Caco-2 (cell line): ENCODE results near the gene RRP9. TPM values are rescaled to one million over a fixed set of nuclear protein-coding genes. Genes with fewer than 3 reads are reported as not detected.

Experiments used
- BruUV-seq: library from RNA; stranded (reverse); fragments of 400-500 nt; replicated peaks from 2 replicates; lab custom pipeline; 2021; lab: Mats Ljungman, UMichigan
- CTCF ChIA-PET: fragments of 300-600 bp; sonication (Branson Sonifier 250); formaldehyde crosslinking; loops from one replicate; lab custom pipeline; 2022; ENCODE audit warnings: antibody characterized with exemption; lab: Charles Lee
- POLR2A ChIA-PET: fragments of 300-600 bp; sonication (Branson Sonifier 250); formaldehyde crosslinking; loops from one replicate; lab custom pipeline; 2022; ENCODE audit warnings: antibody characterized with exemption; lab: Charles Lee
- DNase-seq, 2 experiments: peaks; one replicate each; pipeline versions ENCODE4 v3.0.0 to v3.0.0-alpha.2; 2020 to 2022
- H3K27me3 ChIP-seq: replicated peaks from 2 replicates; pipeline ENCODE4 v1.6.0; 2011; ENCODE audit warnings: low read length; ENCODE audit not compliant: control insufficient read depth, insufficient read depth
- H3K36me3 ChIP-seq: 2 replicates; pipeline ENCODE4 v1.5.1; 2011; ENCODE audit warnings: low read length; ENCODE audit not compliant: control insufficient read depth, insufficient read depth
- H3K4me1 ChIP-seq: fragments of 250-450 bp; sonication (Bioruptor Pico); 2 replicates; pipeline ENCODE4 v1.5.1; 2020; ENCODE audit warnings: mild to moderate bottlenecking
- H3K4me3 ChIP-seq: 2 replicates; pipeline ENCODE4 v1.5.1; 2011; ENCODE audit warnings: low read depth, mild to moderate bottlenecking, control low read depth, low read length
- H3K9me3 ChIP-seq: fragments of 250-450 bp; sonication (Bioruptor Pico); 2 replicates; pipeline ENCODE4 v1.5.1; 2020; ENCODE audit warnings: mild to moderate bottlenecking, moderate library complexity
- H3K27ac Mint-ChIP-seq: one replicate; pipeline ENCODE4 v1.8.0; 2022; ENCODE audit warnings: mixed read lengths; ENCODE audit not compliant: unreplicated experiment
- H3K27me3 Mint-ChIP-seq: one replicate; pipeline ENCODE4 v1.8.0; 2022; ENCODE audit warnings: mixed read lengths; ENCODE audit not compliant: insufficient read depth, unreplicated experiment
- H3K36me3 Mint-ChIP-seq: one replicate; pipeline ENCODE4 v1.8.0; 2022; ENCODE audit warnings: mild to moderate bottlenecking, mixed read lengths; ENCODE audit not compliant: insufficient read depth, unreplicated experiment
- H3K4me1 Mint-ChIP-seq: one replicate; pipeline ENCODE4 v1.8.0; 2022; ENCODE audit warnings: low read depth, mixed read lengths; ENCODE audit not compliant: unreplicated experiment
- H3K4me3 Mint-ChIP-seq: one replicate; pipeline ENCODE4 v1.8.0; 2022; ENCODE audit warnings: mild to moderate bottlenecking, moderate library complexity, mixed read lengths; ENCODE audit not compliant: unreplicated experiment
- H3K9me3 Mint-ChIP-seq: one replicate; pipeline ENCODE4 v1.8.0; 2022; ENCODE audit warnings: mixed read lengths; ENCODE audit not compliant: unreplicated experiment
- intact Hi-C: fragments of 100-400 bp; cut with micrococcal nuclease; formaldehyde crosslinking; loops from one replicate; pipeline ENCODE4 v1.10.0; 2022; ENCODE audit not compliant: unreplicated experiment
- total RNA-seq: library from RNA; stranded (reverse); gene quantifications from 2 replicates; pipeline ENCODE4 v1.2.3, GENCODE V29; 2022
- TF ChIP-seq, protein P1 (sequence below), 2 experiments: fragments of 200-600 bp in 1 of 2; IDR thresholded peaks; 1 replicate in 1 of 2; 2 replicates in 1 of 2; pipeline versions ENCODE4 v1.5.1 to v1.8.0; 2011 to 2022; ENCODE audit warnings: antibody characterized with exemption in 1 of 2, control low read depth in 1 of 2, inconsistent platforms in 1 of 2, low read depth in 1 of 2, low read length in 1 of 2, mild to moderate bottlenecking in 1 of 2, moderate library complexity in 1 of 2; ENCODE audit not compliant: insufficient read depth in 1 of 2, severe bottlenecking in 1 of 2, unreplicated experiment in 1 of 2

RRP9 gene
- total RNA-seq, 1 experiment from 2014 or later, result 39.1 TPM

DNA sequence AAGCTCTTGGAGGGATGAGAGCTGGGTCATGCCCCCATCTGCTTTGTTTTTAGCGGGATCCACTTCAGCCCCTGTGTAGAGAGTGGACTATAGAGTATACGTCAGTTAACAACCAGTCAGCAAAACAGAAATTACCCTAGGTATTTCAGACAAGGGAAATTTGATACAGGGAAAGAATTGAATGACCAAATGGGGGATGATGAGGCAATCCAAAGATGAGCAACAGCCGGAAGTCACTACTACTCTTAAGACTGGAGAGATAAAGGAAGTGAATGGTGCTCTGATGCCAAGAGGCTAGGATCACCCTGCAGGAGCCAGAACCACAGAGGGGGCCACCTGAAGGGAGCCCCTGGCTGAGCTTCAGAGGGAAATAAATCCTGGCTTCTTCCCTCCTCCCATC lies 11.7 kb upstream of the RRP9 start:
- CTCF ChIA-PET, result interaction anchor here (0.6 kb wide), 1 partner anchor 29 kb away, joined by 3 read pairs; the partner anchor contains the start of gene ACY1
- DNase-seq, result no peak
- POLR2A ChIA-PET, result interaction anchor here (0.5 to 0.7 kb wide), 2 partner anchors 20 to 29 kb away, joined by 3 read pairs; no protein-coding TSS in a partner anchor
- Mint-ChIP-seq H3K4me3 (no peak overlapping the region), H3K4me1 (no peaks in the 10 kb centered on the region), H3K27me3 (peaks cover 2% of the 10 kb centered on the region), H3K9me3 (no peaks in the 10 kb centered on the region), H3K36me3 (no peaks in the 10 kb centered on the region), H3K27ac (no peak overlapping the region)
- TF ChIP-seq, protein P1, sequence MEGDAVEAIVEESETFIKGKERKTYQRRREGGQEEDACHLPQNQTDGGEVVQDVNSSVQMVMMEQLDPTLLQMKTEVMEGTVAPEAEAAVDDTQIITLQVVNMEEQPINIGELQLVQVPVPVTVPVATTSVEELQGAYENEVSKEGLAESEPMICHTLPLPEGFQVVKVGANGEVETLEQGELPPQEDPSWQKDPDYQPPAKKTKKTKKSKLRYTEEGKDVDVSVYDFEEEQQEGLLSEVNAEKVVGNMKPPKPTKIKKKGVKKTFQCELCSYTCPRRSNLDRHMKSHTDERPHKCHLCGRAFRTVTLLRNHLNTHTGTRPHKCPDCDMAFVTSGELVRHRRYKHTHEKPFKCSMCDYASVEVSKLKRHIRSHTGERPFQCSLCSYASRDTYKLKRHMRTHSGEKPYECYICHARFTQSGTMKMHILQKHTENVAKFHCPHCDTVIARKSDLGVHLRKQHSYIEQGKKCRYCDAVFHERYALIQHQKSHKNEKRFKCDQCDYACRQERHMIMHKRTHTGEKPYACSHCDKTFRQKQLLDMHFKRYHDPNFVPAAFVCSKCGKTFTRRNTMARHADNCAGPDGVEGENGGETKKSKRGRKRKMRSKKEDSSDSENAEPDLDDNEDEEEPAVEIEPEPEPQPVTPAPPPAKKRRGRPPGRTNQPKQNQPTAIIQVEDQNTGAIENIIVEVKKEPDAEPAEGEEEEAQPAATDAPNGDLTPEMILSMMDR (IDR thresholded peaks at IDR 0.05; ENCODE audit: insufficient read depth in 1 of 2, low read depth in 1 of 2, low read length in 1 of 2, severe bottlenecking in 1 of 2, unreplicated experiment in 1 of 2), result no peak
- Histone ChIP-seq H3K4me3 (no peak overlapping the region), H3K36me3 (no peaks in the 10 kb centered on the region), H3K27me3 (no peaks in the 10 kb centered on the region), H3K9me3 (no peaks in the 10 kb centered on the region), H3K4me1 (no peaks in the 10 kb centered on the region)
- intact Hi-C loops, result no loop called here
- no TSS peak for BruUV-seq

DNA sequence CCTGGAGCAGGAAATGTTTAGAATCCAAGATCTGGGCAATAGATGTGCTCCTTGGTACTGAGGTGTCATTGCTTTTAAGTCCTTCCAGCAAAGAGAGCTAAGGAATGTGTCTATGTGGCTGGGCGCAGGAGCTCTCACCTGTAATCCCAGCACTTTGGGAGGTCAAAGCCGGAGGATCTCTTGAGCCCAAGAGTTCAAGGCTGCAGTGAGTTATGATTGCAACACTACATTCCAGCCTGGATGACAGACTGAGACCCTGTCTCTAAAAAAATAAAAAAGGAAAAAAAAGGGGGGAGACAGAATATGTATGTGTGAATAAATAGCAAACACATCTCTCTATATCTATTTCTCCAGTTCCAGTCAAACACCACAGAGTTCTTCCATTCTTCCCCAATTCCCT lies 9.2 kb upstream of the RRP9 start:
- Mint-ChIP-seq H3K9me3 (no peaks in the 10 kb centered on the region), H3K27me3 (peaks cover 2% of the 10 kb centered on the region), H3K4me1 (no peaks in the 10 kb centered on the region), H3K27ac (no peak overlapping the region), H3K36me3 (no peaks in the 10 kb centered on the region), H3K4me3 (no peak overlapping the region)
- Histone ChIP-seq H3K27me3 (no peaks in the 10 kb centered on the region), H3K9me3 (no peaks in the 10 kb centered on the region), H3K4me1 (no peaks in the 10 kb centered on the region), H3K36me3 (no peaks in the 10 kb centered on the region), H3K4me3 (no peak overlapping the region)
- CTCF ChIA-PET, result interaction anchor here (0.6 kb wide), 1 partner anchor 1591 kb away, joined by 3 read pairs; no protein-coding TSS in a partner anchor
- BruUV-seq, result no TSS peak
- TF ChIP-seq, protein P1 (IDR thresholded peaks at IDR 0.05; ENCODE audit: insufficient read depth in 1 of 2, low read depth in 1 of 2, low read length in 1 of 2, severe bottlenecking in 1 of 2, unreplicated experiment in 1 of 2), result no peak
- POLR2A ChIA-PET, result interaction anchor here (0.6 kb wide), 1 partner anchor 1187 kb away, joined by 3 read pairs; no protein-coding TSS in a partner anchor
- no peak for DNase-seq
- intact Hi-C loops, result no loop called here

GRCh38 chr3:51949121-51949520 lies 7.4 kb upstream of the RRP9 start:
- H3K36me3 ChIP-seq, result no peaks in the 10 kb centered on the region
- H3K9me3 Mint-ChIP-seq, result no peaks in the 10 kb centered on the region
- H3K4me1 ChIP-seq, result no peaks in the 10 kb centered on the region
- no peaks in the 10 kb centered on the region for H3K36me3 Mint-ChIP-seq
- peaks cover 2% of the 10 kb centered on the region for H3K27me3 Mint-ChIP-seq
- H3K4me3 ChIP-seq, result no peak overlapping the region
- no peaks in the 10 kb centered on the region for H3K4me1 Mint-ChIP-seq
- CTCF ChIA-PET, result no interaction called here
- POLR2A ChIA-PET, result no interaction called here
- intact Hi-C loops, result no loop called here
- no peak overlapping the region for H3K27ac Mint-ChIP-seq
- H3K4me3 Mint-ChIP-seq, result no peak overlapping the region
- BruUV-seq, result no TSS peak
- H3K27me3 ChIP-seq, result no peaks in the 10 kb centered on the region
- TF ChIP-seq, protein P1 (IDR thresholded peaks at IDR 0.05; ENCODE audit: insufficient read depth in 1 of 2, low read depth in 1 of 2, low read length in 1 of 2, severe bottlenecking in 1 of 2, unreplicated experiment in 1 of 2), result no peak
- no peaks in the 10 kb centered on the region for H3K9me3 ChIP-seq
- DNase-seq, result no peak
